KOPT-K1 (cell line): ENCODE data around the gene HPSE2.

Experiments used
- H3K27ac ChIP-seq: fragments of 200-600 bp; sonication (generic); 2 replicates; pipeline ENCODE4 v1.5.1; 2016; ENCODE audit warnings: antibody characterized with exemption, mild to moderate bottlenecking, low read depth, low read length; ENCODE audit not compliant: poor library complexity, severe bottlenecking
- H3K36me3 ChIP-seq: fragments of 200-600 bp; sonication (generic); 2 replicates; pipeline ENCODE4 v1.5.1; 2017; ENCODE audit warnings: antibody characterized with exemption, mild to moderate bottlenecking, low read length, moderate library complexity; ENCODE audit not compliant: insufficient read depth
- H3K9me3 ChIP-seq: fragments of 200-600 bp; sonication (generic); 2 replicates; pipeline ENCODE4 v1.5.1; 2017; ENCODE audit warnings: antibody characterized with exemption, low read length, mild to moderate bottlenecking; ENCODE audit not compliant: insufficient read depth, poor library complexity, severe bottlenecking

The HPSE2 gene

DNA sequence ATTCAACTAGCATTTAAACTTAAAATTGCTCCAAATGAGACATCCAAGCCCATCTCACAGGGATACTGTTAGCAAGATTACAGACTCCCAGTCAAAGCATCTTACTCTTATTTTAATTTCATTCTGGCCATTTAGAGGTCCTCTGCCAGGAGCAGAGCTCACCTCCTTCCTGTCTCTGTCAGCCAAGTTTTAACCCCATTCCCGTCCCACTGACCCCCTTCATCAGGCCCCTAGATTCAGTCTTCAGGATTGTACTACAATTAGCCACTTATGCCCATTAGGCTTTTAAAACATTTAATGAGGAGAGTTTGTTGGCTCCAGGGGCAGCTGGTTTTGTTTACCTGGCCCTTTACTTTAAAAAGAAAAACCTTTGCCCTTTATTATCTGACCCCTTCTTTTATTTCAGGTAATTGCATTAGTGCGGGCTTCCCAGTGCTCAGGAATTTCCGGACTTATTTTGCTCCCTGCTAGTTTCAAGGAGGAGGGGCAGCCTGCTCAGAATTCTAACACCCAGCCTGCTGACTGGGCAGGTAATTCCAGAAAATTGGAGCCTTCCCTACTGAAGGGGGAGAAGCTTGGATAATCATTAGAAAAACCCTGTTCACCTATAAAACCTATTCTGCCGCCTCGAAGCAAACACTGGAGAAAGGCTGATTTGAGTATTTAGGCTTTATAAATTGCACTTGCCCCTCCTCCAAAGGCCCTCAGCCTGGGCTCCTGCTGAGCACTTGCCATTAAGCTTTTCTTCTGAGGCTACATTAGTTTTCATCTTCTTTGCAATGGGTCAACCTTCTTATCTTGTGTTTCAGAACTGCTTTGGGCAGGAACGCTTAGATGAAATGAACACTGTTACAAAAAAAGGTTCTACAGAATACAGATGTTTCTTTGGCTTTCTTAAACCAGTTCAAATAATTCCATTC lies 588.4 kb downstream of the HPSE2 start:
- no peaks in the 10 kb centered on the region for H3K36me3 ChIP-seq
- no peaks in the 10 kb centered on the region for H3K9me3 ChIP-seq
- H3K27ac ChIP-seq: no peak overlapping the region

DNA sequence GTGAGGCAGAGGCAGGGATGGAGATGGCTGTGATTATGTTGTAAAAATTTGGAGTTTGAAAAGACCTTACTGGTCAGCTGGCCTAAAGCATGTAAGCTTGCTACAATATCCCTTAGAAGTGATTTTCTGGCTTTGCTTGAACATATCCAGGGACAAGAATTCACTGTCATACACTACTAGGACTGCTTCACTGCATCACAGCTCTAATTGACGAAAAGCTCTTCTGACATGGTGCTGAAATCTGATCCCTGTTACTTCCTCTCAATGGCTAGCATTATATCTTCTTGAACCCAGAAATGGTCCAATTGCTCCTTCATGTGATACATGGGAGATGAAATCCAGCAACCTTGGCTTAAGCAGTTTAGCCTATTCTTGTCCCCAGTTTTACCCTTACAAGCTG lies 591.2 kb downstream of the HPSE2 start:
- Histone ChIP-seq H3K27ac (no peak overlapping the region), H3K36me3 (no peaks in the 10 kb centered on the region), H3K9me3 (no peaks in the 10 kb centered on the region)

DNA sequence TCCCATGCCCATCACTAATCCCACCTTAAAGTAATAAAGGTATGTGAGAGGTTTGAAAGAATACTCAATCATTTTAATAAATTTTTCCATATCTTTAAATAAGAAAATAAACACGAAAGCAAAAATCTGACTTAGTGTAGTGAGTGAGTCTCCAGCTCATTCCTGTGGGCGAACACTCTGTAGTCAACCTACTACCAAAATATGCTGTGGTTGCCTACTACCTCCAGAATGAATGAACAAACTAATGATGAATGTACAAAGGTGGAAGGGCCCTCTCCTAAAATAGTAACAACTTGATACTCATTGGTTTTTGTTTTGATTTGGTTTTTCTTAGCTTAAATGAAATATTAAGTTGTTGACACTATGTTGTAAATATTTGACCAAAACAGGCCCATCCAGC lies 593.4 kb downstream of the HPSE2 start:
- Histone ChIP-seq H3K36me3 (no peaks in the 10 kb centered on the region), H3K27ac (no peak overlapping the region), H3K9me3 (no peaks in the 10 kb centered on the region)

DNA sequence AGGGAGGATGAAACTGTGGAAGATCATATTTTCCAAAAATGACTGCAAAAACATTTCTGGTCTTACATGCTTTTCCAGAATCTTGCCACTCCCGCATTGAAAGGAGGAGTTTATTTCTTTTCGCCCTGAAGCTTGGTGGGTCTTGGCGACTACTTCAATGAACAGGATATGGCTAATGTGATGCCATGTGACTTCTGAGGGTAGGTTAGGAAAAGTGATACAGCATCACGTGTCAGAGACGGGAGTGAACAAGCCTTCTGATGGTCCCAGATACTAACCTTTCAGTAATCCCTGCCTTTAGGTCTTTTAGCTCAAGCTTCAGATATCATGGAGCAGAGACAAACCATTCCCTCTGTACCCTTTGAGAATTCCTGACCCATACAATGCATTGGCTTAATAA lies 596.7 kb downstream of the HPSE2 start:
- Histone ChIP-seq H3K36me3 (no peaks in the 10 kb centered on the region), H3K9me3 (no peaks in the 10 kb centered on the region), H3K27ac (no peak overlapping the region)

DNA sequence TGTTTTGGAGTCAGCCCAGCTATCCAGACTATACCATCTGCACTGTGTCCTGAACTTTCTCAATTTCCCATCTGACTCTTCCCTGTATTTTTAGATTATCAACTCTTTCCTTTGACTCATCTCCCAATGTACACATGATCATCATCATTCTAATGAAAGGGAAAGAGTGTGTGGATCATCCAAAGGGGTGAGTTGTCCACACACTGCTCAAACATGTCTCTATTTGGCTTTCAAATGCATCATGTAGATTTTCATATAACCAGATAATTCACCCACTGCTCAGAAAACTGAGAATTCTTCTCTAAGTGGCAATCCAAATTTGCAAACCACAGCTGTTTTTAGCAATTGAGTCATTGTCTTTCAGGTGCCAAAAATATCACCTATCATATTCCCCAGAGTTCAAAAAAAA lies 598.7 kb downstream of the HPSE2 start:
- no peaks in the 10 kb centered on the region for H3K36me3 ChIP-seq
- no peaks in the 10 kb centered on the region for H3K9me3 ChIP-seq
- no peak overlapping the region for H3K27ac ChIP-seq

DNA sequence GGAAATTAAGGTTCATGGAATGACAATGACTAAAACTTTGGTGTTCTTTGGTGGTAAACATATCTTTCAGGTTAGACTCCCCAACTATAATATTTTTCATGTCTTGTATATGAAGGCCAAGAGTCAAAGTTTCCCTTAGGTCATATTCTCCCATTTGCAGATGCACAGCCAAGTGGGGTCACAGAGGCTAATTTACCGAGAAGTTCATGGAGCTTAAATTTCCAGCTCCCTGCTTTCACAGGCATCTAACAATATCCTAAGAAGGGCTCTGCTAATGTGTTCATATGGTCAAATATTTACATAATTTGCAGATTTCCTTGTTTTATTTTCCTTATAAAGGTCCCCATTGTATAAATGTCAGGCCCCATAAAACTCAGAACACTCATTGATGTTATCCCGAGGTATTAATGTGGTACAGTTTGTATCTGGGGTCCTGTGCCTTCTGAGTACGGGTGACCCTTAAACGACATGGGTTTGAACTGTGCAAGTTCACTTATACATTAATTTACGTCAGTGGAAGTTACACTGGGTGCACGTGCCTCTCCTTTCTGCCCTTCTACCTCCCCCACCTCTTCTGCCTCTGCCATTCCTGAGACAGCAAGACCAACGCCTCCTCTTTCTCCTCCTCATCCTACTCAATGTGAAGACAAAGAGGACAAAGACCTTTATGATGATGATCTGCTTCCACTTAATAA lies 603.0 kb downstream of the HPSE2 start:
- no peaks in the 10 kb centered on the region for H3K36me3 ChIP-seq
- H3K9me3 ChIP-seq: no peaks in the 10 kb centered on the region
- H3K27ac ChIP-seq: no peak overlapping the region

DNA sequence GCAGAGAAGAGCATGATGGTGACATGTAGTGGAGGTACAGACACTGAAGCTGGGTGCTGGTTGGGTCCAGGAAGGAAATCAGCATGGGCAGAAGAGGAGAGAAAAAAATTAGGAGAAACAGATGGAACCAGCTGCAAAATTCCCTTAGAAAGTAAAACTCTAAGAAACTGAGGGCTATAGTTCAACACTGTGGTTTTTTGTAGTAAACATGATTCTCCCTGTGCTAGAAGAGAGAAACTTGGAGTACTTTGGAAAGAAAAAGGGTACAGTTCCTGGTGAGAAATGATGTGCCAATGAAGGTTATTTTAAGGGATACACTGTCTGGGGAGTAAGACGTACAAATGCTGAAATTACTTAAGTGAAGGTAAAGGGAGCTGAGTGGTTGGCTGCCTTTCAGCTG lies 607.4 kb downstream of the HPSE2 start:
- Histone ChIP-seq H3K27ac (no peak overlapping the region), H3K36me3 (no peaks in the 10 kb centered on the region), H3K9me3 (no peaks in the 10 kb centered on the region)

DNA sequence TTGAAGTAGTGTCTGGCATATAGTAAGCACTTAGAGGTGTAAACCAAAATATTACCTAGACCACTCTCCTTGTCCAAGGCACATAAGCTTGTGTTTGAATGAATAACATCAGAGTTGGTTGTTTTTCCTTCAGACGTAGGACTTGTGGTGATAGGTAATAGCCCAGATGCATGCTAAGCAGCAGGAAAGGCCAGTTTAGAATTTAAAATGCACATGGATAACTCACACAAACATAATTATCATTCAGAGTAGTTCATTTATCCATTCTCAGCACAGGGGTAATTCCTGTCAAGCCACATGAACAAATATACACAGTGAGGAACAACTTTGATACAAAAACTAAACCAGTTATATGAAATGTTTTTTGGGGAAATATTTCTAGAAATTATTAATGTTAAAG lies 607.9 kb downstream of the HPSE2 start:
- H3K36me3 ChIP-seq: no peaks in the 10 kb centered on the region
- H3K9me3 ChIP-seq: no peaks in the 10 kb centered on the region
- no peak overlapping the region for H3K27ac ChIP-seq

DNA sequence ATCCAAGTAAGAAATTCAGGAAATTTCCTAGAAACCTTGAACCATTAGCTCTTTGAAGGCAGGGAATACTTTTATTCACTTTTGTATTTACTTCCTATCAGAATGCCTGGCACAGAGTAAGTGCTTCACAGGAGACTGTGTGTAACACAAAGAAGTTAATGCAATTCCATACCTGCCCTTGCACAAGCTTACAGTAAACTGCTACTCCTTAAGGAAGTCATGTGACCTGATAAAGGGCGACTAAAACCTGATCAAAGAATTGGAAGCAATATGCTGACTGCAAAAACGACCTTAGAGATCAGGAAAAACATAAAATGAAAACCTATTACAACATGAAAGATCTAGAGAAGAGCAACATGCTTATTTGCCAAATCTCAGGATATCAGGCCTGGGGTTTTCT lies 610.7 kb downstream of the HPSE2 start:
- Histone ChIP-seq H3K9me3 (no peaks in the 10 kb centered on the region), H3K27ac (no peak overlapping the region), H3K36me3 (no peaks in the 10 kb centered on the region)

DNA sequence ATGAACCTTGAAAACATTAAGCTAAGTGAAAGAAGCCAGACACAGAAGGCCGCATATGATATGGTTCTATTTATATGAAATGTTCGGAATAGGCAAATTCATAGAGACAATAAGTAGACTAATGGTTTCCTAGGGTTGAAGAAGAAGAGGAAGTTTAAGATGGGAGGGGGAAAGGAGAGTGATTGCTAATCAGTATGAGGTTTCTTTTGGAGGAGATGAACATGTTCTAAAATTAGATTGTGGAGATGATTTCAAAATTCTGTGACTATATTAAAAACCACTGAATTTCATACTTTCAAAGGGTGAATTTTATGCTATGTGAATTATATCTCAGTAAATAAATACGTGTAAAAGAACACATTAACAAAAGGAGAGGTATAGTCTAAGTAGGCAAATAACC lies 612.5 kb downstream of the HPSE2 start:
- no peaks in the 10 kb centered on the region for H3K36me3 ChIP-seq
- H3K27ac ChIP-seq: no peak overlapping the region
- no peaks in the 10 kb centered on the region for H3K9me3 ChIP-seq

DNA sequence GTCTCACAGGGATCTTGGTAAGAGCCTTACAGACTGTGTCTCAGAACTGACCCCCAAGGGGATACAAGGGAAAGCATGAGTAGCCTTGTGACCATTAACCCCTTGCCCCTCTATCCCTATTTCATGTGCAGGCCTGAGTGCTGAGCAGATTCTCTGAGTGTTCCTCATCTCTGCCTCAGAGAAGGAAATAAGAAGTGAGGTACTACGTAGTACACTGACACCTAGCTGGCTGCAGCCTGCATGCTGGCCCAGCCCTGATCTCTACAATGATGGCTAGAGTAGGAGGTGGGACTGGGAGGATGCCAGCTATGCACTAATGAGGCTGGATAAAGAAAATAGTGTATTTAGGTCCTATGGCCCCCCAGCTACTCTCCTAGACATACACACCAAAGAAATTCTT lies 614.0 kb downstream of the HPSE2 start:
- no peak overlapping the region for H3K27ac ChIP-seq
- no peaks in the 10 kb centered on the region for H3K9me3 ChIP-seq
- no peaks in the 10 kb centered on the region for H3K36me3 ChIP-seq

DNA sequence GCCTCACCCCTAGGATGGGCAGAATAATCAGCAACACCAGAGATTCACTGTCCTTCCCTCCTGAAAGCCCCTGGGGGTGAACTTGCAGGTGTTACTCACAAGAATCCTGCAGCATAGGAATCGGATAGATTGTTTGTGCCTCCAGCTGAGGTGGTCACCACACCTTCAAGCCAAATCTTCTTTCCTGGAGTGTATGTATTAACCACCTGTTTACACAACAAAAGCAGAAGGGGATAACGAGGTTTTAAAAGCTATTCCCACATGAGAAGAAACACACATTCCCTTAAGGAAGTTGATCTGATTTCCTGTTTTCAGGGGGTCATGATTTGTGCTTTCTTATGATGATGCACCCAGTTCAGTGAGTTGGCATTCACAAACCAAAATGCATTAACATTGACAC lies 615.1 kb downstream of the HPSE2 start:
- Histone ChIP-seq H3K9me3 (no peaks in the 10 kb centered on the region), H3K27ac (no peak overlapping the region), H3K36me3 (no peaks in the 10 kb centered on the region)

DNA sequence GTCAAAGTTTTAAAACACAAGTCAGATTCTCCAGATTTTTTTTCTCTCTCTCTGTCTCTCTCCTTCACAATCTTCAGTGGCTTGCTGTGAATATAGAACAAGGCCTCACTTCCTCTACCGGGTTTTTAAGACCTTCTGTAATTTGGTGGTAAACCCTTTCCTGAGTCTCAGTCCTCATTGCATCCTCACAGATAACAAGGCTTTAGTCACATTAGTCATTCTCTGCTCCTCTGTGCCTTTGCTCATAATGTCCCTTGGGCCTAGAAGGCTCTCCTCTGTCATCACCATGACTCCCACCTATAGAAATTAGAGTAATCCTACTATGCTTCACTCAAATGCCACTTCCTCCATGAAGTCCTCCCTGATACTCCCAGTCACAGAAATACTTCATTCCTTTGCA lies 616.2 kb downstream of the HPSE2 start:
- H3K36me3 ChIP-seq: no peaks in the 10 kb centered on the region
- no peak overlapping the region for H3K27ac ChIP-seq
- H3K9me3 ChIP-seq: no peaks in the 10 kb centered on the region

DNA sequence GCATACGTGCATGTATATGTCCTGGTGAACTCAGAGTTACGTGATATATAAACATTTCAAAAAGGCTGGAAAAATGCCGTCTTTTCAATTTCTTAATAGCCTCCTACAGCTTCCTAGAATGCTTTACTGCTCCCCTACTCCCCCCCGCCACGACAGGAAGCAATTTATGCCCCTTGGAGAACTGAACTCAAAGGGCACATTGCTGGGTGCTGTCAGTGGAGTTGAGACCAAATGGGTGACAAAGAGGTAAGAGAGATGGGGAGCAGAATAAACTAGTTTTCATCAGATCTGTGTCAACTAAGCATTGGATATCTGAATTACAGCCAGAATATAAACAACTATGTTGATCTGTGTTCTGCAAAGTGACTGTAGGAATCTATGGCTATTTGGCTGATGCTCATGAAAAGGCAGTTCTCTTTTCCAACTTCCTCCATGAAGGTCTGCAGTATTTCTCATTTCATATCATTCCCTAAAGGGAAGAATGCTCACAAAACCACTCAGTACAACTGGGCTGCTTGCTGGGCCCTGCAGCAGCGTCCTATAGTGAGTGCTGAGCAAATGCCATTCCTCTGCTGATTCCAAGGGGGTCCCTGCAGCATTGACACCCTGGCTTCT lies 617.6 kb downstream of the HPSE2 start:
- no peaks in the 10 kb centered on the region for H3K9me3 ChIP-seq
- H3K27ac ChIP-seq: no peak overlapping the region
- no peaks in the 10 kb centered on the region for H3K36me3 ChIP-seq

DNA sequence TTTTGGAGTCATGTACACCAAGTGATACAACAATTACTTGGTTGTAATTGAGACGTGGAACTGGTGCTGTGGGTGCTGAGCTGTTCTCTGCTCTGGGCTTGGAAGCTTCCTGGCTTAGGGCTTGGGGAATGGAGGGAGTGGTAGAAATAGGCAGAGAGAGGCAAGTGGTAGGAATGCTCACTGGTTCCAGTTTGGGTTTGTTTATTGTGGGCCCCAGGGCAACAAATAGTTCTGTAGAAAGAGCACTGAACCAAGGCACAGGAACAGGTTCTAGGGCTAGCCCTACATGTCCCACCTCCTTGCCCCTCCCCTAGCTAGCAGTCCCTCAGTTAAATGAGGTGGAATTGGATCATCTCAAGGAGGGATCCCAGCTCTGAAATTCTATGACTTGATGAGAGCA lies 622.2 kb downstream of the HPSE2 start:
- Histone ChIP-seq H3K9me3 (no peaks in the 10 kb centered on the region), H3K36me3 (no peaks in the 10 kb centered on the region), H3K27ac (no peak overlapping the region)
